HG02870 (cell line): ENCODE data around the gene GYPB.
"Not testable (repeated sequence)": the region's sequence is repeated elsewhere in the genome, so short reads cannot be mapped to it uniquely, and the experiment has no call there.

Experiments
- ATAC-seq: cut with Tn5 transposase; IDR thresholded peaks from one replicate; pipeline ENCODE4 v1.9.1; 2021; ENCODE audit warnings: mild to moderate bottlenecking, moderate library complexity; ENCODE audit not compliant: unreplicated experiment

Gene GYPB

GRCh38 chr4:143950185-143950584 lies 69.0 kb downstream of the GYPB start:
- not testable (repeated sequence) for ATAC-seq

GRCh38 chr4:143947493-143947892 lies 71.7 kb downstream of the GYPB start:
- ATAC-seq = not testable (repeated sequence)
